Fibroblast of lung (primary cell): ENCODE measurements around the gene WWOX. TPM values are rescaled to one million over a fixed set of nuclear protein-coding genes. Genes with fewer than 3 reads are reported as not detected.

Experiments
- DNase-seq, 2 donors: peaks; one replicate each; pipeline versions ENCODE4 v3.0.0 to v3.0.0-alpha.2; 2010; ENCODE audit warnings: low read depth in 2 of 2
- H2AFZ ChIP-seq: 2 replicates; pipeline ENCODE4 v1.5.1; 2012; ENCODE audit warnings: low read length, control low read depth, inconsistent platforms
- H3K27ac ChIP-seq: 2 replicates; pipeline ENCODE4 v1.5.1; 2011; ENCODE audit warnings: low read length, control low read depth; ENCODE audit not compliant: insufficient read depth
- H3K27me3 ChIP-seq: 2 replicates; pipeline ENCODE4 v1.5.1; 2011; ENCODE audit warnings: mild to moderate bottlenecking, low read length; ENCODE audit not compliant: control insufficient read depth, insufficient read depth
- H3K36me3 ChIP-seq: 2 replicates; pipeline ENCODE4 v1.5.1; 2011; ENCODE audit warnings: low read length; ENCODE audit not compliant: control insufficient read depth, insufficient read depth
- H3K4me1 ChIP-seq: 2 replicates; pipeline ENCODE4 v1.5.1; 2011; ENCODE audit warnings: low read length; ENCODE audit not compliant: control insufficient read depth, insufficient read depth; ENCODE audit errors: extremely low read depth
- H3K4me2 ChIP-seq: 2 replicates; pipeline ENCODE4 v1.5.1; 2011; ENCODE audit warnings: low read length, control low read depth; ENCODE audit not compliant: insufficient read depth; ENCODE audit errors: extremely low read depth
- H3K4me3 ChIP-seq, 4 experiments: fragments of 200-600 bp in 1 of 4; sonication (generic) in 1 of 4; replicated peaks in 1 of 4; 2 replicates each; pipeline ENCODE4 v1.5.1; 2011 to 2016; ENCODE audit warnings: low read length in 4 of 4, low read depth in 3 of 4, mild to moderate bottlenecking in 3 of 4, control low read depth in 2 of 4, inconsistent platforms in 1 of 4, mixed read lengths in 1 of 4; ENCODE audit not compliant: insufficient read depth in 1 of 4; ENCODE audit errors: control extremely low read depth in 1 of 4
- H3K79me2 ChIP-seq: 2 replicates; pipeline ENCODE4 v1.5.1; 2012; ENCODE audit warnings: mild to moderate bottlenecking, low read length, inconsistent platforms; ENCODE audit not compliant: control insufficient read depth, insufficient read depth
- H3K9ac ChIP-seq: 2 replicates; pipeline ENCODE4 v1.5.1; 2011; ENCODE audit warnings: mild to moderate bottlenecking, low read length, control low read depth; ENCODE audit not compliant: insufficient read depth
- H3K9me3 ChIP-seq: 2 replicates; pipeline ENCODE4 v1.5.1; 2012; ENCODE audit warnings: low read depth, low read length; ENCODE audit not compliant: control insufficient read depth, insufficient read depth
- H4K20me1 ChIP-seq: 2 replicates; pipeline ENCODE4 v1.5.1; 2011; ENCODE audit warnings: low read length; ENCODE audit not compliant: control insufficient read depth, insufficient read depth; ENCODE audit errors: extremely low read depth
- EZH2 ChIP-seq: IDR thresholded peaks from 2 replicates; pipeline ENCODE4 v1.5.1; 2012; ENCODE audit warnings: low read length, control low read depth, mild to moderate bottlenecking; ENCODE audit errors: missing control alignments
- polyA plus RNA-seq, 2 donors: library from polyadenylated mRNA; depleted of rRNA in 1 of 2; stranded (reverse) in 1 of 2; unstranded in 1 of 2; fragments of >200 nt; gene quantifications; 2 replicates each; pipeline ENCODE4 v1.2.1, GENCODE V29; 2011 to 2012; ENCODE audit warnings: missing spikeins in 1 of 2
- total RNA-seq: library from RNA; depleted of rRNA; stranded (reverse); fragments of >200 nt; gene quantifications from 2 replicates; pipeline ENCODE4 v1.2.1, GENCODE V29; 2014
- TF ChIP-seq, protein P1 (sequence below), 2 donors: IDR thresholded peaks in 1 of 2; conservative IDR thresholded peaks in 1 of 2; 1 replicate in 1 of 2; 2 replicates in 1 of 2; pipeline ENCODE4 v1.5.1; 2011 to 2012; ENCODE audit warnings: low read length in 2 of 2, control low read depth in 1 of 2, inconsistent platforms in 1 of 2, low read depth in 1 of 2, mild to moderate bottlenecking in 1 of 2

WWOX gene
- total and polyA plus RNA-seq, 2 donors (not counting 1 experiment from before 2014, with no cell fraction given) = 5.6 to 16.3 TPM

DNA sequence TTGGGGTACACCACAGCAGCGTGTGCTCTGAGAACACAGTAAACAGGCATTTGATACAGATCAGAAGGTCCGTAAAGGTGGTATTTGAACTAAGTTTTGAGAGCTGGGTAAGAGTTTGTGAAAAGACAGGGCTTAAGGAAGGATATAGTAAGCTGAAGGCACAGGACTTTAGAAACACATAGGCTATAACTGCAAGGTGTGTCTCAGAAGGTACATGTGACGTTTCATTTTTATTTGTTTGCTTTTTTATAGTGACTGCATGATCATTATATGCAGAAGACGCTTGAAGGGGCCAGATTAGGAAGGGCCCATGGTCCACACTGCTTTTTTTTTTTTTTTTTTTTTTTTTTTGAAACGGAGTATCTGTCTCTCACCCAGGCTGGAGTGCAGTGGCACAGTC is 644.6 kb downstream of the WWOX start:
- H3K4me1 ChIP-seq = peaks cover 2% of the 10 kb centered on the region
- no peak overlapping the region for H3K4me2 ChIP-seq

DNA sequence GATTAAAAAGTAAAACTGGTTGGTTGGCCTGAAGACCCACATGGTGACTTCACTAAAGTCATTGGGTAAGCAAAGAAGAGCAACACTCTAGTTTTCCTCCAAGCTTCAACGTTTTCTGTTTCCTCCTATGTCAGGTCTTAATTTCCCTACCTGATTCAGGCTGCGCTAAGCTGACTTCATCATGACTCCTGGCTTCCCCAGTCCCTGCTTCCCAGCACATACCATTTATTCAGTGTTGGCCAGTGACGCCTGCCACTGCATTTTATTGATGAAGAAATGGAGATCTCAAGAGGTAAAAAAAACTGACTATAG is 645.3 kb downstream of the WWOX start:
- H4K20me1 ChIP-seq = no peaks in the 10 kb centered on the region
- no peaks in the 10 kb centered on the region for H3K9me3 ChIP-seq
- no peaks in the 10 kb centered on the region for H3K27me3 ChIP-seq
- H3K79me2 ChIP-seq = no peaks in the 10 kb centered on the region
- H3K36me3 ChIP-seq = no peaks in the 10 kb centered on the region
- no peak overlapping the region for H3K4me3 ChIP-seq
- TF ChIP-seq, protein P1, sequence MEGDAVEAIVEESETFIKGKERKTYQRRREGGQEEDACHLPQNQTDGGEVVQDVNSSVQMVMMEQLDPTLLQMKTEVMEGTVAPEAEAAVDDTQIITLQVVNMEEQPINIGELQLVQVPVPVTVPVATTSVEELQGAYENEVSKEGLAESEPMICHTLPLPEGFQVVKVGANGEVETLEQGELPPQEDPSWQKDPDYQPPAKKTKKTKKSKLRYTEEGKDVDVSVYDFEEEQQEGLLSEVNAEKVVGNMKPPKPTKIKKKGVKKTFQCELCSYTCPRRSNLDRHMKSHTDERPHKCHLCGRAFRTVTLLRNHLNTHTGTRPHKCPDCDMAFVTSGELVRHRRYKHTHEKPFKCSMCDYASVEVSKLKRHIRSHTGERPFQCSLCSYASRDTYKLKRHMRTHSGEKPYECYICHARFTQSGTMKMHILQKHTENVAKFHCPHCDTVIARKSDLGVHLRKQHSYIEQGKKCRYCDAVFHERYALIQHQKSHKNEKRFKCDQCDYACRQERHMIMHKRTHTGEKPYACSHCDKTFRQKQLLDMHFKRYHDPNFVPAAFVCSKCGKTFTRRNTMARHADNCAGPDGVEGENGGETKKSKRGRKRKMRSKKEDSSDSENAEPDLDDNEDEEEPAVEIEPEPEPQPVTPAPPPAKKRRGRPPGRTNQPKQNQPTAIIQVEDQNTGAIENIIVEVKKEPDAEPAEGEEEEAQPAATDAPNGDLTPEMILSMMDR (conservative IDR thresholded peaks at IDR 0.05 in 1 of 2, IDR thresholded peaks at IDR 0.05 in 1 of 2; ENCODE audit: low read depth in 1 of 2, low read length in 2 of 2) = no peak
- TF ChIP-seq EZH2 = no peak
- DNase-seq = no peak
- no peak overlapping the region for H3K9ac ChIP-seq
- no peak overlapping the region for H2AFZ ChIP-seq
- H3K4me1 ChIP-seq = peaks cover 2% of the 10 kb centered on the region
- H3K4me2 ChIP-seq = no peak overlapping the region
- no peak overlapping the region for H3K27ac ChIP-seq

More for the DNA sequence above, 644.6 kb downstream of the WWOX start:
- no peaks in the 10 kb centered on the region for H3K36me3 ChIP-seq
- no peak for TF ChIP-seq EZH2
- TF ChIP-seq, protein P1 (conservative IDR thresholded peaks at IDR 0.05 in 1 of 2, IDR thresholded peaks at IDR 0.05 in 1 of 2; ENCODE audit: low read depth in 1 of 2, low read length in 2 of 2) = no peak
- no peaks in the 10 kb centered on the region for H3K79me2 ChIP-seq
- H3K27ac ChIP-seq = no peak overlapping the region
- no peak overlapping the region for H3K9ac ChIP-seq
- DNase-seq = no peak
- H3K9me3 ChIP-seq = no peaks in the 10 kb centered on the region
- no peaks in the 10 kb centered on the region for H3K27me3 ChIP-seq
- no peak overlapping the region for H3K4me3 ChIP-seq
- H2AFZ ChIP-seq = no peak overlapping the region
- H4K20me1 ChIP-seq = no peaks in the 10 kb centered on the region

DNA sequence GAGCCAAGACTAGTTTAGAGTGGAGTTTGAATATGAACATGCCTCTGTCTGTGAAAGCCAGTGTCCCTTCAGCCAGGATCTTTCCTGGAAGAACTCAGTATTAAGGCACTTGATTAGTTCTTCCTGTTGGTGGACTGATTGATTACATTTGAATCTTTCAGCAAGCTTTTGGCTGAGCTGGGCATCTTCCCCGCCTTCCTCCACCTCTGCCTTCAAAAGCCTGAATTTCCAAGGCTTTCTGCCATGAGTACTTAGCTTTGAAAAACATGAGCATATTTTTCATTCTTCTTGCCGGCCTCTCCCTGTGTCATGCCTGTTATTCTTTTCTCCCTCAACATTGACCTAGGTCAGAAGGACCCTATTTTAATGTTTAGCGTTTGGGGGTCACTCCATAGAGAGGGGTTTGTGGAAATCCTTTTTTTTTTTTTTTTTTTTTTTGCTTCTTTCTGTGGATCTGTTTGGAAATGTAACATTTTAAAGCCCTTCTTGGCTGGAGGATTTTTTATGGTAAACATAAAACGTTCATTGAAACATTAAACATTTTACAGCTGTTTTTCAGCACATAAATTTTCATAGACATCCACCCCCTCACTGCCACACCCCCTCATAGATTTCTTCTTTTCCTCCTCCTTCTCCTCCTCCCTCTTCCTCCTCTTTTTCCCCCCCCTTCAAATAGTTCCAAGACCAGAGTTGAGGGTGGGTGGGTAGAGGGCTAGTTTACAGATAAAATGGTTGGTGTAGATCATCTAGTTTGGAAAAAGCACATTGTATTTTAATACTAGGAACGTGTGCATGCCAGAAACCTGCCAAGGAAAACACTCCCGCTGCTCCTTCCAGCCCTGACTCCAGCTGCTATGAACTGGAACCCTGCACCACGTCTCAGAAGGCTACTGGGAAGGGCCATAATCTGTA is 645.9 kb downstream of the WWOX start:
- Histone ChIP-seq H3K4me1 (peaks cover 2% of the 10 kb centered on the region), H2AFZ (no peak overlapping the region), H3K9ac (no peak overlapping the region), H3K27ac (no peak overlapping the region), H3K9me3 (no peaks in the 10 kb centered on the region), H3K79me2 (no peaks in the 10 kb centered on the region), H4K20me1 (no peaks in the 10 kb centered on the region), H3K4me2 (no peak overlapping the region), H3K27me3 (no peaks in the 10 kb centered on the region), H3K36me3 (no peaks in the 10 kb centered on the region), H3K4me3 (no peak overlapping the region)
- TF ChIP-seq, protein P1 (conservative IDR thresholded peaks at IDR 0.05 in 1 of 2, IDR thresholded peaks at IDR 0.05 in 1 of 2; ENCODE audit: low read depth in 1 of 2, low read length in 2 of 2) = no peak
- no peak for TF ChIP-seq EZH2
- DNase-seq = no peak
